NCI-H82 treated with DMSO at 0.1 percent for 48 hours (cell line): ENCODE results near the gene TINCR.

Experiments
- DNase-seq: peaks from one replicate; lab custom pipeline; 2025; ENCODE audit not compliant: unreplicated experiment; lab: John Stamatoyannopoulos, UW

TINCR gene

DNA sequence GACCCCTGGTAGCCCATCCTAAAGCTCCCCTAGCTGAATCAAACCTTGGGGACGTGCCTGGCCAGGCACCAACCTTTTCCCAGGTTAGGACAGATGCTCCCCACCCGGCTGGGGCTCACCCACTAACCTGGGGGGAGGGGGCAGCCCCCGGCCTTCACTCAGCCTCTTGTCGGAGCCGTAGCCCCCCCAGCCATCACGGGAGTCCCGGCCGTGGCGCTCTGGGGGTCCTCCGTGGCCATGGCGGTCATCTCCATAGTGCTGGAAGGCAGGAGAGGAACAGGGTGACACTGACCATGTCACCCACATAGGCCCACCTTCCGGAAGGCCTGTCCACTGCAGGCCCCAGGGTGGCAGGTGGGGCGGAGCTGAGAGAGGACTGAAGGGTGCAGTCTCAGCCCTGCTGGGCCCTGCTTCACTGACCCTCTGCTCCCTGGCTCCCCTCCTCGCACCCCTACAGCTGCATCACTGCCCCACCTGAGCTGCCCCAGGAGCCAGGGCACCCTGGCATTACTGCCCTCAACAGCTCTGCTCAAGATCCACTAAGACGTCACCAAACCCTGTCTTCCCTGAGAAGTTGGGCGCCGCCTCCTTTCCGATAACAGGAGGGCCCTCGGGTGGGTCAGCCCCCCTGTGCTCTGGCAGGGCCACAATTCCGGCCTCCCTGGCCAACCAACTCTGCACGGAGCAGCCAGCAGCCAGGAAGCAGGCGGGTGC, 22.6 kb upstream of the TINCR start:
- no peak for DNase-seq

DNA sequence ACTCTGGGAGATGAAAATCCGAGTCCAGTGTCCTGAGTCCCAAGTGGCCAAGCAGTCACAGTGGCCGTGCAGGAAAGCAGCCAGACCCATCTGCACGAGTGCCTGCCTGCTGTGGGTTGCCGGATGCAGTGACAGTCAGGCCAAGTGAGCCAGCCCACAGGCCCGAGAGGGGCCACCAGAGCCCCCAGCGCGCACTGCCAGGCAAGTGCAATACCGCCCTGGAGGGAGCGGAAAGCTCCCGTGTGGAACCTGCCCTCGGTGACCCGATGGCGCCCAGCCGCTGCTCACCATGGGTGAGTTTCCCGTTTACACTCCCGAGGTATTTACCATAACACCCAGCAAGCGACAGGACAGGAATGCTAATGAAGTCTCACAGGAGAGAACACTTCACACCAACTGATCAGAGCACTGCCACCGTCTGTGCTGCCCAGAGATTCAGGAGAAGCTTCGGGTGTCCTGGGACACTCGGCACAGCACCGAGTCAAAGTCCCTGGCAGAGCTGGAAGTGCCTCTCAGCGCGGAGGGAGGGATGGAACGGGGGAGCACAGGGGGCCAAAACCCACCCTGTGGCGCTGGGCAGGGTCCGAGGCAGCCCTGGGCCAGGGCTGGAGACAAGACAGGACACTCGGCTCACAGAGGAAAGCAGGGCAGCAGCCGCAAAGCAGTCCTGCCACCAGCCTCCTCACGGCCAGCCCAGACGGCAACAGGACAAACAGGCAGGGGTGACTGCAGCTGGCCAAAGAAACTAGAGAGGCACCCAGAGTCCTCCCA, 21.3 kb upstream of the TINCR start:
- no peak for DNase-seq

DNA sequence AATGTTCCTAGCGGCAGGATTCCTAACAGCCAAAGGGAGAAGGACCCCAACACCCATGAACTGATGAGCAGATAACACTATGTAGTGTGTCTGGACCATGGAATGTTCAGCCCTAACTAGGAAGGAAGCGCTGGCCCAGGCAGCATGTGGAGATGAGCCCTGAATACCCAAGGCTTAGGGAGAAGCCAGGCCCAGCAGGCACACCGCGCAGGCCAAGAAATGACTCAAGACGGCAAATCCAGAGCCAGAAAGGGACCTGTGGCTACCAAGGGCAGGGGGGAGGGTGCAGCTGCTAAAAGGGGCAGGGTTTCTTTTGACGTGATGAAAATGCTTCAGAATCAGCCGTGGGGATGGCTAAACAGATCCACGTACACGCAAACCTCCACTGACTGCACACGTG, 20.7 kb upstream of the TINCR start:
- no peak for DNase-seq

DNA sequence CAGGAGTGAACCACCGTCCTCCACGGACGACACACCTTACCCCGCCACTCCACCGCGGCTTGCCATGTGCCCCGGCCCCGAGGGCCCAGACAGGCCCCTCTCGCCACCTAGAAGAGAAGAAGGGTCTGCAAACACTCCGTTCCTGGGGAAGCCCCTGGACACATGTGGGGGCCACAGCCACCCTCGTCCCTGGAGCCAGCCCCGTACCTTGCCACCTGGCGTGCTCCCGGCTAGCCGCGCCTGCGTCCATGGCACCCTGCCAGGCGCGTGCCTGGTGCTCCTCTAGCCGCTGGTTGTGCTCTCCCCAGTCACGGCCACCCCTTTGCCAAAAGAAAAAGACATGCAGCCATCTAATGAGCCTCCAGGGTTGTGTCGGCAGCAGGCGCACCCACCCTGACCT, 19.9 kb upstream of the TINCR start:
- no peak for DNase-seq

DNA sequence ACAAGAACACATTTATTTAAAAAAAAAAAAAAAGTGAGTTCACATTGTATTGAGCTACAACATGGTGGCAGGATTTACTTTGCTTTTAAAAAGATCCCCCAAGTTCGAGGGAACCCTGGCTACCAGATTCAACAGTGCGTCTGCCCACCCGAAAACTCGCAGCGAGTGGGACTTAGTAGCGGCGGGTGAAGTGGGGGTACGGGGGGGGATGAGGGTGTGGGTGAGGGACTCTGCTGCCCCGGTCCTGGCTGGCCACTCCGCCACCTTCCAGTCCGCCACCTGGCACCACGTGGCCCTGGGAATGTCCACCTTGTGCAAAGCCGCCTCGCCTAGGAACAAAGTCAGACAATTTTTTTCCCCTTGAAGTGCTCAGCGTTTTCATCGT, 19.3 kb upstream of the TINCR start:
- DNase-seq: no peak

DNA sequence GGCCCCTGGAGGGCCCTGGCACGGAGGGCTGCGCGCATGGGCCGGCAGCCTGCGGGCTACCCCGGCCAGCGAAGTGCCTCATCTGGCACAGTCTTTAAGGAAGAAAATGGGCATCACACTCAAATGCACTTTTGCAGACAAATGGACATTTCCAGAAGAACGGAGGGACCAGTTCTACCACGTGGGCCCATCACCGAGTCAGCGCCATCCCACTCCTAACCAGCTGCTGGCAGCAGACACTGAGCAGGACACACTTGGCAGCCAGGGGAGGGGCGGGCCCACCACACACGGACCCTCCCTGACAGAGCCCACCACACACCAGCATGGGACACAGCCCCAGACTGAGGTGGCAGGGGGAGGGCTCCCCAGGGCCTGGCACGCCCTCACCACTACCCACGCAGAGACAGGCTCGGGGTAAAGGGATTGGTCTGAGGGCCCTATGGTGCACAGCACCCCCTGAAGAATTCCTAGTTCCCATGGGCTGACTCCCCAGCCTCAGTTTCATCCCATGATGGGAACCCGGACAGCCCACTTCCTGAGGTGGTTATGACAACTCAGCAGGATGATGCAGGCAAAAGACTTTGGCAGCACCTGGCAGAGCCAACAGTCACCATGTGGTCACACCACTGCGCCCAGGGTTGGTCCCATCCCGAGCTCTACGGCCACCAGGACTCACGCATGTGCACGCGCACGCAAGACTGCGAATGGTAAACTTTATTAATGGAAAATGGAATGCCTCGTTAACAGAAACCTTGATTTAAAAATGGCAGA, 18.7 kb upstream of the TINCR start:
- DNase-seq: no peak

DNA sequence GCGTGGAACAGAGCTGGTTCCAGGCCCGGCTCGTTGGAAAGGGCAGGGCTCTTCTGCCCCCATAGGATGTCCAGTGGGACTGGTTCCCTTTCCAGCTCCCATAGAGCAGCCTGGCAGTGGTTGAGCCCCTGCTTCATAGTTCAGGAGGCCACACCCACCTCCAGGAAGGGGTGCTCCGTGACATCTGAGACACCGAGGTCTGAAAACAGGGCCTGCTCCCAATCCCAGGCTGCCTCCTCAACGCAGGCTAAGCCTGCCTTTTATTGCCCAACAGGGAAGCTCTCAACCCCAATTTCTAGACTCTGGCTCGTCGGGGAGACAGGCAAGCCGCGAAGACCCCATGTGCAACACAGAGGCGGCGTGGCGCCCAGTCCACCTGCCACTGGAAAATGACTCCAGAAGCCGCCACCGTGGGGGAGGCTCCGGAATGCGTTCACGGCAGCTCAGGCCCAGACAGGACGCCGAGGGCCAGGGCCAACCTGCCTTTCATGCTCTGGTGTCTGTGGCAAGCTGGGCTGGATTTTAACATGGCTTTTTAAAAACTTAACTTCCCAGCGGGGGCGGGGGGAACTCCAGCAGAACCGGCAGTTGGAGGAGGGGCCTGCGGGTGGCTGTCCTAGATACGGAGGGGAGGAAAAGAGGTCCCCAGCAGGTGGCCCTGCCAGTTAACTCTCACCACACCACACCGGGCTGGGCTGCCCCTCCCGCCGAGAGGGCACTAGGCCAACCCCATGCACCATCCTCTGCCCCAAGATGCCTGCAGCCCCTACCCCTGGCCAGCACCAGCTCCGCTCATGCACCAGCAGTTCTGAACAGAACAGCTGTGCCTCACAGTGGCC, 17.9 kb upstream of the TINCR start:
- no peak for DNase-seq

DNA sequence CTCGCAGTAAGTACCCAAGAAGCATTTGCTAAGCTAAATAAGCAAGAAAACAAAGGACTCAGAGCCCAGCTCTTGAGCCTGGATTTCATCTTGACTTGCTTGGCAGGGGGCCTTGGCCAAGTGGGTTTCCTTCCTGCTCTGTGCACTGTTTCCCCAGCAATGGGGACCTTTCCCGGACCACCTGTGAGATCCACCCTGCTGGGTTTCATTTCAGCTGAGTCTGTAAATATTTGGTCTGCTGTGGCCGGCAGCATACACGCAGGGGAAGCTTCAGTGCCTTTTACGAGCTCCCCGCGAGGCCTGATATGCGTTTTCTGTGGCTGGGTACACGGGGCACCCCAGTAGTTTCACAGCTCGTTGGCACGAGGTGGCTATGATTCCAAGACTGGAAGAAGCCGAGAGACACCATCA, 12.4 kb upstream of the TINCR start:
- DNase-seq: no peak

DNA sequence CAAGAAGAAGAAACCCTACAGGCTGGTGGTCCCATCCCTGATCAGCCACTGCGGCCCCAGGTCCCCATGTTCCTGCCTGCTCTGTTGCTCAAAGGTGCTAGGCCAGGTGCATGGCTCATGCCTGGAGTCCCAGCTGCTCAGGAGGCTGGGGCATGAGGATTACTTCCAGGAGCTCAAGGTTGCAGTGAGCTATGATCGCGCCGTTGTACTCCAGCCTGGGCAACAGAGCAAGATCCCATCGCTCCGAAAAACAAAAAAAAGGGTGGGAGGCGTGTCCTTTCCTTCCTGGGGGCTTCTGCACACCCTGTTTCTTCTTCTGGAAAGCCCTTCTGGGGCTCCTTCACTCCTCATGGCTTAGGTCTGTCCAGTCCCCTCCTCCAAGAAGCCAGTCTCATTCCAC, 11.9 kb upstream of the TINCR start:
- no peak for DNase-seq

DNA sequence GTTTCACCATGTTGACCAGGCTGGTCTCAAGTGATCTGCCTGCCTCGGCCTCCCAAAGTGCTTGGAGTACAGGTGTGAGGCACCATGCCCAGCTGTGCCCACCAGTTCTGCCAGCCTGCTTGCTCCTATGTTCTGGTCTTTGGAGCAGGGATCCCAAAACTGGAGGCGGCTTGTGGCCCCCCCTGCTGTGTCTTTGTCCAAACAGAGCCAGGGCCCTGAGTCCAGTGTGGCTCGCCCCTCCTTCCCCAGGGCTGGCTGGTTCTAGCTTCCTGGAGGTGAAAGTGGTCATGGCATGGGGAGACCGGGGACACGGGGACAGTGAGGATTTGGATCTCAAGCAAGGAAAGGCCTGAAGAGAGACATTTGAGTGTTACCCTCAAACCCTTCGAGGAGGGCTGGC, 11.5 kb upstream of the TINCR start:
- no peak for DNase-seq

DNA sequence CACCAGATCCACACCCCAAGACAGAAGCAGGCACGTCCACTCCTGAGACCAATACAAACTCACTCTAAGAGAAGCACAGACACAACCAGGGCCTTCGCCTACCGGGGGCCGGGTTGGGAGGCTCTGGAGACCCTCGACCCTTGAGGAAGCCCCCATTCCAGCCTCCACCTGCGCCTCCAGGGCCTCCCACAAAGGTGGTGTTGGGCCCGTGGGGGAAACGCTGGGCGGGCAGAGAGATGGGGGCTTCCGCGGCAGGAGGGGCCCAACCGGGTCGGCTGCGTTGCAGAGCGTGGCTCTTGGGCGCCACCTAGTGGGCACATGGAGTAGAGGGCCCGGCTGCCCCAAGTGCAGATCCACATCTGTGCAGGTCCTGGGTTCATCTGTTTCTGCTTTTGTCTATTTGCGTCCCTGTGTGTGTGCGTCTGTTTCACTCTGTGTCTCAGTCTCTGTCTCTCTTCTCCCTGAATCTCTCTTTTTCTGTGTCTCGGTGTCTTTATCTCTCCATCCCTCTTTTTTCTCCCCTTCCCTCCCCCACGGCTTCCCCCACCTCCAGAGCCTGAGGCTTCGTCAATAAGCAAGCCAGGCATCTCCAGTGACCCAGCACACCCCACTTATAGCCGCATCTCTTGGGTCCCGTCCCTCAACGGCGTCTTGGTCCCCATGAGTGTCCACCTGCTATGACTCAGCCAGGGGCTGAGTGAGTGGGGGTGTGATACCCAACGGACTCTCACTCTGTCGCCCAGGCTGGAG, 10.5 kb upstream of the TINCR start:
- peak; percentile 2 for DNase-seq

DNA sequence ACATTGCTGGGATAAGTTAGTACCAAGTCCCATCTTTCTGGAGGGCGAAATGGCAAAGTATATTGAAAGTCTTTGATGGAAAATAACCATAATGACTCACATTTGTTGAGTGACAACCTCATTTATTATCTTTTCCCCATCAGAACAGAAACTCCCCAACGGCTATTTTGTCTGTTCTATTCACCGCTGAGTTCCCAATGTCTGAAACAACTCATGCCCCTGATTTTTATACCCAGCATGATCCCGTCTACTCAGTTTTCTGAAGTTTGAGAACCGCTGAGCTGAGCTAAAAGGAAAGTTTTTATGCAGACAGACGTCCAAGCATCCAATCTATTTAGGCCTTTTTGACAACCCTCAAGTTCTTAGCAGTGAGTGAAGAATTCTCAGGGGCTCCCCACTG, 7.8 kb upstream of the TINCR start:
- no peak for DNase-seq

DNA sequence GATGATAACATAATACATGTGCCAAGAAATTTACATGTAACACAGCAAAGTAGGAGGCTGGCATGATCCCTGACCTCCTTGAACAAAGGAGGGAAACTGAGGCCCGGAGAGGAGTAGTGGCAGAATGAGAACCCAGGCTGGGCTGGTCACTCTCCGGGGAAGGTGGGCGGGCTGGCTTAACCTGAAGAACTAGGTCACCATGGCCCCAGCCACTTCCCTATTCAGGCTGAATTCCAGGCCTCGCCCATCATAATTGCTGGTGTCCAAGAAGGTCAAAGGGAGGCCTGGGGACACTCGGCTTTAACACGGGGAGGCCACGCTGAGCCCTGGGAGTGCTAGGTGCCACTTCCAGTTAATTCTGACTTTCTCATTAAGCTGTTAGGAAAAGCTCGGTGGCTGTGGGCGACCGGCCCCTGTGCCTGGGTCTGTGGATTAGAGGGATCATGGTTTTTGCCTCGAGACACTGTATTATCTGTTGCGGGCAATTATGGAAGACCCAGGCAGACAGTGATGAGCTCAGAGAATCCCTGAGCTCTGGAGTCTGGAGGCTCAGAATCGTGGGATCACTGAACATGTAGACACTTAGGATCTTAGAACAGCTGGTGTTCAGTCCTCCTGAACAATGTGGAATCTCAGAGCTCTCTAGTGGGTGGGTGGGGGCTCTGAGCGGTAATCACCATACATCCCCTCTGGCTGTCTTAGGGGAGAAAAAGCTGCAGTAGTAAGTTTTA, 5.0 kb upstream of the TINCR start:
- peak; percentile 17 for DNase-seq

DNA sequence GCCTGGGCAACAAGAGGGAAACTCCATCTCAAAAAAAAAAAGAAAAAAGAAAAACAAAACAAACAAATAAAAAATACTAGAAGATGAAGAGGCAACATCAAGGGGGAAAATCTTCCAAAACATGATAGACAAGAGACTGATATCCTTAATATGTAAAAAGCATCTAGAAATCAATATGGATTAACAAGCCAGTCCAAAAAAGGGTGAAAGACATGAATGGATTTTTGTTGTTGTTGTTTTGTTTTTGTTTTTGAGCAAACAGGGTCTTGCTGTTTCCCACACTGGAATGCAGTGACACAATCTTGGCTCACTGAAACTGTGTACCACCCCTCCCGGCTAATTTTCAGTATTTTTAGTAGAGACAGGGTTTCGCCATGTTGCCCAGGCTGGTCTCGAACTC, 4.0 kb upstream of the TINCR start:
- DNase-seq: no peak

DNA sequence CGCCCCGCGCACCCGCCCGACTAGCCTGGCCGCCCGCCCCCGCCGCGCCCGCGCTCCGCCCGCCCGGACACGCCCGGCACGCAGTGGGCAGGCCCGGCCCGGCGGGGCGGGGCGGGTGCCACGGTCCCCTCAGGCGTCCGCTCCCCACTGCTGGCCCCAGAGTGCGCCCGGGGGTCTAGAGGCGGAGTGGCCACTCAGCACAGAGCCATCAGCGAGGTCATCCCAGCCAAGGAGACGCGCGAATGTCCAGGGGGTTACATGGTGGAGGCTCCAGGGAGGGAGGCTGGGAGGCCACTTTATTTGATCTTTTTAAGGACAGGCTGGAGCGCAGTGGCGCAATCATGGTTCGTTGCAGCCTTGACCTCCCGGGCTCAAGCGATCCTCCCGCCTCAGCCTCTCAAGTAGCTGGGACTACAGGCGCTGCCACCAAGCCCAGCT, 236 bp upstream of the TINCR start:
- no peak for DNase-seq

DNA sequence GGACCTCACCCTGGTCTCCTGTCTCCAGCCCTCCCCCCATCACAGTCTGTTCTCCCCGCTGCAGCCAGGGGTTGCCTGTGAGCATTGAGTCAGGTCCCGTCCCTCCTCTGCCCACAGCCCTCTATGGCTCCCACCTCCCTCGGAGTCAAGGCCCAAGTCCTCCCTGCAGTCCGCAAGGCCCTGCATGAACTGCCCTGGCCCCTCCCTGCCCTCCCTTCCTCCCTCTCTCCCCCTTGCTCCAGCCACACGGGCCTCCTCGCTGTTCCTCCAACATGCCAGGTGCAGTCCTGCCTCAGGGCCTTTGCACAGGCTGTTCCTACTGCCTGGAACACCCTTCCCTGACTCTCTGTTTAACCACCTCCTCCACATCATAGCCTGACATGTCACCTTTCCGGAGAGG, 2.8 kb downstream of the TINCR start:
- no peak for DNase-seq

DNA sequence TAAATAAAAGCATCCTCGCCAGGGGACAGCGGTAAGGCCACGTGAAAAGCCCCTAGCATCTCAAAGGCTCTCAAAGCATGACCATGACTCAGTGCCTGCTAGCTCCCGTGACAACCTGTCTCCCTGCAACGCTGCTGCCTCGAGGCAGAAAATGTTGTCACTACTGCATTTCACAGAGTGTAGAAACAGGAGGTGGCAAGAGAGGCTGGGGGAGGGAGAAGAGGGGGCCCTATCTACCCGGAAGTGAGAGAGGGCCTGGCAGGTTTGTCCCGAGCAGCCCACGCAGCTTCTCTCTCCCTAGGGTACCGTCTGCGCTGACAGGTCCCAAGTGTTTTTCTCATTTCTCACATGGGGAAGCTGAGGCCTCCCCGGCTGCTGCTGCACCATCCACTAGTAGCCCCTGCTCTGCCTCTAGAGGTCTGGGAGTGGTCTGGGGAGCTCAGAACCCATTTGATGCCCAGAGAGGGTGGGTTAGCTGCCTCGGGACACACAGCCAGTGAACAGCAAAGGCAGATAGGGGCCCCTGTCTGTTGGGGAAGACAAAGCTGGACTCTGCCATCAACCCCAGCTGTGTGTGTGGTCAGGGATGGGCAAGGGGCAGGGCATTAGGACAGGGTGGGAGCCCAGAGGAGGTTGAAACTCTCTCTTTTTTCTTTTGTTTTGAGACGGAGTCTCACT, 3.7 kb downstream of the TINCR start:
- DNase-seq: no peak

DNA sequence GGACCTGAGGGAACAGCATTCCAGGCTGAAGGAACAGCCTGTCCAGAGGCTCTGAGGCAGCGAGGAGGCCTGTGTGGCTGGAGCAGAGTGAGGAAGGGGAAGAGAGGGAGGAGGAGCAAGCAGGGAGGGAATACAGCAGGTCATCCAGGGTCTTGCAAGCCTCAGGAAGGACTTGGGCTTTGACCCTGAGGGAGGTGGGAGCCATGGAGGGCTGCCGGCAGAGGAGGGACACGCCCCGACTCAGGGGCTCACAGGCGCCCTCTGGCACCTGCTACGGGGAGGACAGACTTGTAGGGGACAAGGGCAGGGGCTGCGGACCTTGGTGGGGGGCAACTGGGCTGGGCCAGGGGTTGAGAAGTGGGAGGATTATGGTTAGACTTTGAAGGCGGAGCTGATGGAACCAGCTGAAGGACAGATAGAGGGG, 4.7 kb downstream of the TINCR start:
- no peak for DNase-seq

DNA sequence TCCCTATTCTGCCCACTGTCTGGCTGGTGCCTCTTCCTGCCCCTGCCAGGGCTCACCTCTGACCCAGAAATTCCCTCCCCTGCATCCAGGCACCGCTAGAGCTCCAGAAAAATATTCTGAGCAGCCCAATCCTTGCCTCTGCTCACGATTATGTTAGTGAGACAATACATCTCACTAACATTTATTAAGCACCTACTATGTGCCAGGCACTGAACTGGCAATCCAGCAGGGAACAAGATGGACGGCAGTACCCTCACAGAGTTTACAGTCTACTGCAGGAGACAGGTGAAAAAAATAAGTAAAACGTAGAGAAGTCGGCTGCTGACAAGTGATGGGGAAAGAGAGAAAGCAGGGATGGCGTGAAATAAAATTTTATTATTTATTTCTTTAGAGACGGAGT, 5.5 kb downstream of the TINCR start:
- no peak for DNase-seq
